ENCODE data around the gene KCNK2. TPM values are rescaled to one million over a fixed set of nuclear protein-coding genes. Genes with fewer than 3 reads are reported as not detected.

The KCNK2 gene
- total and polyA plus RNA-seq, 2 experiments from 2014 or later = 69.2 to 133 TPM

- no peak overlapping the region for H2AFZ ChIP-seq
- H3K4me2 ChIP-seq (ENCODE audit: unreplicated experiment) = peak overlapping the region; percentile 32
- peak overlapping the region; percentile 56 for H3K27ac ChIP-seq
- WGBS, 2 experiments (ENCODE audit: low coverage in 1 of 2, low lambda C conversion rate in 2 of 2, missing lambda C conversion rate in 2 of 2) = 100% methylated on average over 1 of the region's 1 CpG
- peaks cover 13% of the 10 kb centered on the region for H3K36me3 ChIP-seq (ENCODE audit: low read depth)
- H3K4me3 ChIP-seq = no peak overlapping the region
- H3K9me2 ChIP-seq (ENCODE audit: insufficient read depth) = no peaks in the 10 kb centered on the region
- DNase-seq = no peak
- H3K9ac ChIP-seq = no peak overlapping the region
- H3K27me3 ChIP-seq (replicated peaks; ENCODE audit: insufficient read depth) = no peaks in the 10 kb centered on the region
- peaks cover 72% of the 10 kb centered on the region for H3K4me1 ChIP-seq (ENCODE audit: insufficient read depth)
- H3F3A ChIP-seq (ENCODE audit: insufficient read depth) = peaks cover 66% of the 10 kb centered on the region
- in situ Hi-C loops (cut with MboI) = no loop called here
- no peaks in the 10 kb centered on the region for H4K20me1 ChIP-seq (ENCODE audit: insufficient read depth)
- peaks cover 91% of the 10 kb centered on the region for H3K79me2 ChIP-seq (ENCODE audit: insufficient read depth)
- H3K9me3 ChIP-seq (ENCODE audit: low read depth) = no peaks in the 10 kb centered on the region
- no peak for TF ChIP-seq EZH2phosphoT487 (IDR thresholded peaks at IDR 0.05; ENCODE audit: insufficient read depth, low read depth)
- TF ChIP-seq EZH2 (IDR thresholded peaks at IDR 0.05; ENCODE audit: insufficient read depth, poor library complexity, severe bottlenecking) = no peak
These were observed 33.2 kb downstream of the KCNK2 start for GRCh38 chr1:215115760-215116159.

DNA sequence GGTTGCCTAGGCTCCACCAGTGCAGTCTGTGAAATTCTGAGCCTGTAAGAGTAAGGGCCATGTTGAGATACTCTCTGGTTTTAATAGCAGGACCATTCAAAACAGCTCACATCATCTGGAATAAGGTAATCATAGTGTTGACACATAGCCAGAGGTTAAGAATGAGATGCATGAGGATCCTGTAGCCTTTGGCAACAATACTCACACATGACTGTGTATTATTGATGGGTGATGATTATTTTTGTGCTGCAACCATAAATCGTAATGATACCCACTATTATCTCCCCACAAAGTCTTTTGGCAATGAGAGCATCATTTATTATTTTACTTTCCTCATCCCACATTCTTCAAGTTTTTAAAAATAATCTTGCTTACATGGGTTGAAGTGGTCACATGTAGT lies 35.5 kb downstream of the KCNK2 start:
- no peak overlapping the region for H3K27ac ChIP-seq
- peaks cover 69% of the 10 kb centered on the region for H3F3A ChIP-seq (ENCODE audit: insufficient read depth)
- peaks cover 91% of the 10 kb centered on the region for H3K79me2 ChIP-seq (ENCODE audit: insufficient read depth)
- peaks cover 23% of the 10 kb centered on the region; the same call in 1 of the 2 replicates for H3K36me3 ChIP-seq (ENCODE audit: low read depth)
- H3K4me2 ChIP-seq (ENCODE audit: unreplicated experiment) = no peak overlapping the region
- H3K27me3 ChIP-seq (replicated peaks; ENCODE audit: insufficient read depth) = no peaks in the 10 kb centered on the region
- in situ Hi-C loops (cut with MboI) = no loop called here
- no peaks in the 10 kb centered on the region for H3K9me3 ChIP-seq (ENCODE audit: low read depth)
- DNase-seq = peak; percentile 38
- peaks cover 74% of the 10 kb centered on the region for H3K4me1 ChIP-seq (ENCODE audit: insufficient read depth)
- 52 to 67% methylated on average over 1 of the region's 1 CpG for WGBS, 2 experiments (ENCODE audit: low coverage in 1 of 2, low lambda C conversion rate in 2 of 2, missing lambda C conversion rate in 2 of 2)
- H3K9ac ChIP-seq = no peak overlapping the region
- H4K20me1 ChIP-seq (ENCODE audit: insufficient read depth) = no peaks in the 10 kb centered on the region
- TF ChIP-seq EZH2 (IDR thresholded peaks at IDR 0.05; ENCODE audit: insufficient read depth, poor library complexity, severe bottlenecking) (no peak), EZH2phosphoT487 (IDR thresholded peaks at IDR 0.05; ENCODE audit: insufficient read depth, low read depth) (no peak)
- H3K4me3 ChIP-seq = no peak overlapping the region
- H2AFZ ChIP-seq = no peak overlapping the region
- no peaks in the 10 kb centered on the region for H3K9me2 ChIP-seq (ENCODE audit: insufficient read depth)

- H3K27ac ChIP-seq = peak overlapping the region; percentile 64; the same call in 1 of the 2 replicates
- in situ Hi-C loops (cut with MboI) = no loop called here
- peaks cover 92% of the 10 kb centered on the region for H3K79me2 ChIP-seq (ENCODE audit: insufficient read depth)
These were observed 36.5 kb downstream of the KCNK2 start for GRCh38 chr1:215119056-215119455.

GRCh38 chr1:215119719-215120365 lies 37.3 kb downstream of the KCNK2 start:
- in situ Hi-C loops (cut with MboI) = no loop called here
- Histone ChIP-seq H3K9me3 (ENCODE audit: low read depth) (no peaks in the 10 kb centered on the region), H3K9me2 (ENCODE audit: insufficient read depth) (no peaks in the 10 kb centered on the region), H4K20me1 (ENCODE audit: insufficient read depth) (no peaks in the 10 kb centered on the region), H3K27ac (peak overlapping the region; percentile 64), H3K9ac (no peak overlapping the region), H3K79me2 (ENCODE audit: insufficient read depth) (peaks cover 100% of the 10 kb centered on the region), H3K27me3 (replicated peaks; ENCODE audit: insufficient read depth) (no peaks in the 10 kb centered on the region), H2AFZ (no peak overlapping the region), H3K4me1 (ENCODE audit: insufficient read depth) (peaks cover 57% of the 10 kb centered on the region), H3K4me3 (no peak overlapping the region), H3K36me3 (ENCODE audit: low read depth) (peaks cover 30% of the 10 kb centered on the region), H3F3A (ENCODE audit: insufficient read depth) (peaks cover 56% of the 10 kb centered on the region), H3K4me2 (ENCODE audit: unreplicated experiment) (peak overlapping the region; percentile 40)
- DNase-seq = peak; percentile 85
- WGBS, 2 experiments (ENCODE audit: low coverage in 1 of 2, low lambda C conversion rate in 2 of 2, missing lambda C conversion rate in 2 of 2) = 23 to 28% methylated on average over 3 of the region's 3 CpGs
- TF ChIP-seq EZH2phosphoT487 (IDR thresholded peaks at IDR 0.05; ENCODE audit: insufficient read depth, low read depth) = no peak
- no peak for TF ChIP-seq EZH2 (IDR thresholded peaks at IDR 0.05; ENCODE audit: insufficient read depth, poor library complexity, severe bottlenecking)

More at GRCh38 chr1:215119056-215119455, 36.5 kb downstream of the KCNK2 start:
- peaks cover 64% of the 10 kb centered on the region for H3K4me1 ChIP-seq (ENCODE audit: insufficient read depth)
- H4K20me1 ChIP-seq (ENCODE audit: insufficient read depth) = no peaks in the 10 kb centered on the region
- no peaks in the 10 kb centered on the region for H3K9me3 ChIP-seq (ENCODE audit: low read depth)
- H2AFZ ChIP-seq = no peak overlapping the region
- TF ChIP-seq EZH2phosphoT487 (IDR thresholded peaks at IDR 0.05; ENCODE audit: insufficient read depth, low read depth) (no peak), EZH2 (IDR thresholded peaks at IDR 0.05; ENCODE audit: insufficient read depth, poor library complexity, severe bottlenecking) (no peak)
- H3K27me3 ChIP-seq (replicated peaks; ENCODE audit: insufficient read depth) = no peaks in the 10 kb centered on the region
- no peak overlapping the region for H3K9ac ChIP-seq
- H3K9me2 ChIP-seq (ENCODE audit: insufficient read depth) = no peaks in the 10 kb centered on the region
- H3K4me3 ChIP-seq = no peak overlapping the region
- H3K4me2 ChIP-seq (ENCODE audit: unreplicated experiment) = peak overlapping the region; percentile 40
- H3K36me3 ChIP-seq (ENCODE audit: low read depth) = peaks cover 23% of the 10 kb centered on the region; the same call in 1 of the 2 replicates
- no peak for DNase-seq
- H3F3A ChIP-seq (ENCODE audit: insufficient read depth) = peaks cover 59% of the 10 kb centered on the region

Measured in GM23248 (cell line).